H9 (cell line): ENCODE measurements around the gene CD84. TPM values are rescaled to one million over a fixed set of nuclear protein-coding genes. Genes with fewer than 3 reads are reported as not detected.

ENCODE experiments used
- DNase-seq: peaks from one replicate; pipeline ENCODE4 v3.0.0-alpha.2; 2017
- H2AFZ ChIP-seq: one replicate; pipeline ENCODE4 v1.6.1; 2013; ENCODE audit warnings: mild to moderate bottlenecking, low read length, control low read depth, moderate library complexity
- H2AK5ac ChIP-seq: 2 replicates; pipeline ENCODE4 v1.6.1; 2013; ENCODE audit warnings: low read length, control low read depth, mixed read lengths; ENCODE audit not compliant: insufficient read length
- H2BK120ac ChIP-seq: one replicate; pipeline ENCODE4 v1.6.1; 2013; ENCODE audit warnings: low read depth, mild to moderate bottlenecking, low read length, control low read depth, inconsistent platforms; ENCODE audit not compliant: poor library complexity, severe bottlenecking
- H2BK12ac ChIP-seq: 2 replicates; pipeline ENCODE4 v1.6.1; 2013; ENCODE audit warnings: low read length, control low read depth, mixed read lengths, low read depth; ENCODE audit not compliant: insufficient read length
- H2BK15ac ChIP-seq: 2 replicates; pipeline ENCODE4 v1.6.1; 2013; ENCODE audit warnings: low read depth, low read length, control low read depth
- H2BK20ac ChIP-seq: one replicate; pipeline ENCODE4 v1.6.1; 2013; ENCODE audit warnings: low read depth, mild to moderate bottlenecking, low read length, control low read depth, inconsistent platforms; ENCODE audit not compliant: poor library complexity, severe bottlenecking
- H2BK5ac ChIP-seq: 2 replicates; pipeline ENCODE4 v1.6.1; 2013; ENCODE audit warnings: low read length, control low read depth, mixed read lengths; ENCODE audit not compliant: insufficient read length
- H3K14ac ChIP-seq: 2 replicates; pipeline ENCODE4 v1.6.1; 2013; ENCODE audit warnings: low read length, control low read depth; ENCODE audit not compliant: insufficient read depth
- H3K18ac ChIP-seq: 2 replicates; pipeline ENCODE4 v1.6.1; 2013; ENCODE audit warnings: low read depth, mild to moderate bottlenecking, mixed read lengths, low read length, control low read depth; ENCODE audit not compliant: insufficient read length
- H3K23ac ChIP-seq: 2 replicates; pipeline ENCODE4 v1.6.1; 2013; ENCODE audit warnings: low read length, control low read depth, mixed read lengths, low read depth; ENCODE audit not compliant: insufficient read length
- H3K23me2 ChIP-seq: 2 replicates; pipeline ENCODE4 v1.6.1; 2013; ENCODE audit warnings: low read depth, mild to moderate bottlenecking, mixed read lengths, low read length, control low read depth; ENCODE audit not compliant: insufficient read length, poor library complexity, severe bottlenecking
- H3K27ac ChIP-seq: 2 replicates; pipeline ENCODE4 v1.5.1; 2013; ENCODE audit warnings: low read length, control low read depth, mixed read lengths, low read depth; ENCODE audit not compliant: insufficient read length
- H3K27me3 ChIP-seq: 2 replicates; pipeline ENCODE4 v1.6.1; 2013; ENCODE audit warnings: low read length, control low read depth, inconsistent platforms; ENCODE audit not compliant: insufficient read depth
- H3K4ac ChIP-seq: 2 replicates; pipeline ENCODE4 v1.6.1; 2013; ENCODE audit warnings: low read depth, mild to moderate bottlenecking, control low read depth, inconsistent platforms, low read length, moderate library complexity
- H3K4me1 ChIP-seq: 2 replicates; pipeline ENCODE4 v1.6.1; 2013; ENCODE audit warnings: low read length, control low read depth, inconsistent platforms; ENCODE audit not compliant: insufficient read depth
- H3K4me2 ChIP-seq: 2 replicates; pipeline ENCODE4 v1.6.1; 2013; ENCODE audit warnings: low read length, control low read depth, mixed read lengths; ENCODE audit not compliant: insufficient read length, insufficient read depth
- H3K56ac ChIP-seq: 2 replicates; pipeline ENCODE4 v1.6.1; 2013; ENCODE audit warnings: low read depth, mild to moderate bottlenecking, mixed read lengths, low read length, control low read depth; ENCODE audit not compliant: insufficient read length
- H3K79me1 ChIP-seq: 2 replicates; pipeline ENCODE4 v1.6.1; 2013; ENCODE audit warnings: low read depth, mild to moderate bottlenecking, moderate library complexity, low read length, control low read depth, inconsistent platforms; ENCODE audit not compliant: insufficient read depth, poor library complexity, severe bottlenecking
- H3K79me2 ChIP-seq: 2 replicates; pipeline ENCODE4 v1.6.1; 2013; ENCODE audit warnings: low read length, control low read depth, inconsistent platforms; ENCODE audit not compliant: insufficient read depth
- H3K9ac ChIP-seq: 2 replicates; pipeline ENCODE4 v1.6.1; 2013; ENCODE audit warnings: low read length, control low read depth, mixed read lengths; ENCODE audit not compliant: insufficient read length; ENCODE audit errors: extremely low read depth
- H3K9me3 ChIP-seq: one replicate; pipeline ENCODE4 v1.6.1; 2013; ENCODE audit warnings: low read depth, low read length, inconsistent platforms; ENCODE audit not compliant: control insufficient read depth
- H3T11ph ChIP-seq: one replicate; pipeline ENCODE4 v1.6.1; 2013; ENCODE audit warnings: mild to moderate bottlenecking, low read length, control low read depth, inconsistent platforms
- H4K20me1 ChIP-seq: one replicate; pipeline ENCODE4 v1.6.1; 2013; ENCODE audit not compliant: control insufficient read depth, insufficient read length, insufficient read depth
- H4K5ac ChIP-seq: 2 replicates; pipeline ENCODE4 v1.6.1; 2013; ENCODE audit warnings: low read depth, mild to moderate bottlenecking, mixed read lengths, low read length, control low read depth; ENCODE audit not compliant: insufficient read length
- H4K8ac ChIP-seq: replicated peaks from 2 replicates; pipeline ENCODE4 v1.6.1; 2013; ENCODE audit warnings: low read length, control low read depth, mixed read lengths, low read depth; ENCODE audit not compliant: insufficient read length
- H4K91ac ChIP-seq: 2 replicates; pipeline ENCODE4 v1.6.1; 2013; ENCODE audit warnings: low read depth, mild to moderate bottlenecking, moderate library complexity, mixed read lengths, low read length, control low read depth; ENCODE audit not compliant: insufficient read length
- H3K27ac Mint-ChIP-seq, 3 experiments: 2 replicates in 2 of 3; 3 replicates in 1 of 3; pipeline ENCODE4 v1.8.0; 2020 to 2021; ENCODE audit warnings: mixed read lengths in 3 of 3, mild to moderate bottlenecking in 1 of 3, moderate library complexity in 1 of 3
- H3K27me3 Mint-ChIP-seq: 2 replicates; pipeline ENCODE4 v1.8.0; 2021; ENCODE audit warnings: low read depth, mild to moderate bottlenecking, moderate library complexity, mixed read lengths
- H3K36me3 Mint-ChIP-seq, 3 experiments: 2 replicates in 2 of 3; 3 replicates in 1 of 3; pipeline ENCODE4 v1.8.0; 2020 to 2021; ENCODE audit warnings: low read depth in 3 of 3, mixed read lengths in 3 of 3; ENCODE audit not compliant: insufficient read depth in 1 of 3
- H3K4me1 Mint-ChIP-seq, 2 experiments: 2 replicates each; pipeline ENCODE4 v1.8.0; 2020; ENCODE audit warnings: mixed read lengths in 2 of 2
- H3K4me3 Mint-ChIP-seq, 2 experiments: 2 replicates in 1 of 2; 3 replicates in 1 of 2; pipeline ENCODE4 v1.8.0; 2020 to 2021; ENCODE audit warnings: mild to moderate bottlenecking in 2 of 2, mixed read lengths in 2 of 2, moderate library complexity in 1 of 2
- H3K9me3 Mint-ChIP-seq, 2 experiments: 2 replicates in 1 of 2; 3 replicates in 1 of 2; pipeline ENCODE4 v1.8.0; 2020; ENCODE audit warnings: mild to moderate bottlenecking in 2 of 2, mixed read lengths in 2 of 2, moderate library complexity in 1 of 2
- CTCF ChIP-seq: fragments of 200-600 bp; sonication (generic); conservative IDR thresholded peaks from 3 replicates; pipeline ENCODE4 v1.8.0; 2021; ENCODE audit warnings: antibody characterized with exemption, mild to moderate bottlenecking
- WGBS: extraction: QIAGEN DNeasy Blood & Tissue Kit; methylation state at CpG from one replicate; pipeline ENCODE4 v1.1.7; 2013; ENCODE audit warnings: missing lambda C conversion rate, low lambda C conversion rate, mixed read lengths; ENCODE audit not compliant: insufficient read length; ENCODE audit errors: extremely low coverage; 5-methylcytosine and 5-hydroxymethylcytosine counted together
- total RNA-seq: library from RNA; stranded (reverse); gene quantifications from 2 replicates; pipeline ENCODE4 v1.2.1, GENCODE V29; 2021

CD84 gene
- total RNA-seq, 1 experiment from 2014 or later: not detected

GRCh38 chr1:160492617-160493016 is 86.7 kb downstream of the CD84 start:
- Histone ChIP-seq H2AFZ (no peak overlapping the region), H2BK20ac (no peak overlapping the region), H3K27ac (no peak overlapping the region), H4K5ac (no peak overlapping the region), H2AK5ac (no peak overlapping the region), H4K8ac (no peak overlapping the region), H3K9ac (no peak overlapping the region), H4K91ac (no peak overlapping the region), H3K18ac (no peak overlapping the region), H3K79me2 (no peaks in the 10 kb centered on the region), H3T11ph (no peak overlapping the region), H4K20me1 (no peaks in the 10 kb centered on the region), H3K23me2 (no peaks in the 10 kb centered on the region), H2BK120ac (no peak overlapping the region), H3K23ac (no peak overlapping the region), H2BK5ac (no peak overlapping the region), H3K4me1 (no peaks in the 10 kb centered on the region), H3K56ac (no peak overlapping the region), H2BK12ac (no peak overlapping the region), H3K79me1 (no peaks in the 10 kb centered on the region), H3K9me3 (no peaks in the 10 kb centered on the region), H3K14ac (no peak overlapping the region), H3K27me3 (no peaks in the 10 kb centered on the region), H3K4ac (no peak overlapping the region), H2BK15ac (no peak overlapping the region), H3K4me2 (no peak overlapping the region)
- H3K4me1 Mint-ChIP-seq: peaks cover 9 to 12% of the 10 kb centered on the region in 2 experiments
- H3K4me3 Mint-ChIP-seq: no peak overlapping the region
- TF ChIP-seq CTCF: no peak
- WGBS: no CpG with 5 or more reads among the region's 2 CpGs
- no peaks in the 10 kb centered on the region for H3K36me3 Mint-ChIP-seq
- H3K27me3 Mint-ChIP-seq: no peaks in the 10 kb centered on the region; the same call in 1 of the 2 replicates
- no peak for DNase-seq
- H3K27ac Mint-ChIP-seq: no peak overlapping the region
- no peaks in the 10 kb centered on the region for H3K9me3 Mint-ChIP-seq
